Sciatic nerve (tissue), 2 donors: Measurements from ENCODE around the gene TMEM126B. TPM values are rescaled to one million over a fixed set of nuclear protein-coding genes. Genes with fewer than 3 reads are reported as not detected.

Experiments used
- ATAC-seq: fragments of 200-7000 bp; cut with Tn5 transposase; one replicate; pipeline ENCODE4 v1.9.1; 2020; ENCODE audit warnings: mild to moderate bottlenecking, moderate library complexity
- DNase-seq: peaks from one replicate; pipeline ENCODE4 v3.0.0-alpha.2; 2020; ENCODE audit warnings: low spot score
- intact Hi-C: fragments of 100-400 bp; cut with DNase I; formaldehyde crosslinking; loops from one replicate; pipeline ENCODE4 v1.14.2; 2022
- total RNA-seq: library from RNA; stranded (reverse); fragmentation: NEBNext Ultra II Directional; extraction: Animal tissue kit (Norgen Biotek cat#: 25700); gene quantifications from one replicate; pipeline ENCODE4 v1.2.1, GENCODE V29; 2021
- donor health status: DM: no; HTN: no; CAD: no.
- donor health status: DM: no; HTN: no; CAD: no.

Gene TMEM126B
- total RNA-seq, 1 donor from 2014 or later = 40.5 TPM

DNA sequence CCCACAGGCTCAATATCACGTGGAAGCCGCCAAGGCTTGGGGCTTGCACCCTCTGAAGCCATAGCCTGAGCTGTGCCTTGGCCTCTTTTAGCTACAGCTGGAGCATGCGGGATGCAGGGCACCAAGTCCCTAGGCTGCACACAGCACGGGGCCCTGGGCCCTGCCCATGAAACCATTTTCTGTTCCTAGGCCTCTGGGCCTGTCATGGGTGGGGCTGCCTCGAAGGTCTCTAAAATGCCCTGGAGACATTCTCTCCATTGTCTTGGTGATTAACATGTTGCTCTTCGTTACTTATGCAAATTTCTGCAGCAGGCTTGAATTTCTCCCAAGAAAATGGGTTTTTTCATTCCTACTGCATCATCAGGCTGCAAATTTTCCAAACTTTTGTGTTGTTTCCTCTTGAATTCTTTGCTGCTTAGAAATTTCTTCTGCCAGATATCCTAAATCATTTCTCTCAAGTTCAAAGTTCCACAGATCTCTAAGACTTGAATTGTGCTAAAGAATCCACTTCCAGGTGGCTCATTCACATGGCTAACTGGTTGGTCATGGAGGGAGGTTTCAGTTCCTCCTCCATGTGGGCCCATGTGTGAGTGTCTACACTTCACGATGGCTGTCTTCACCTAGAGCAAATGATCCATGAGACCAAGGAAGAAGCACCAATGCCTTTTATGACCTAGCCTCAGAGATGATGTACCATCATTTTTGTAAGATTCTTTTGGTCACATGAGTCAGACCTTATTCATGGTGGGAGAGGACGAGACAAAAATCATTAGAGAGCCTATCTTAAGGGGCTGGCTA, 43.9 kb downstream of the TMEM126B start:
- intact Hi-C loops = no loop called here
- no peak for ATAC-seq
- no peak for DNase-seq

DNA sequence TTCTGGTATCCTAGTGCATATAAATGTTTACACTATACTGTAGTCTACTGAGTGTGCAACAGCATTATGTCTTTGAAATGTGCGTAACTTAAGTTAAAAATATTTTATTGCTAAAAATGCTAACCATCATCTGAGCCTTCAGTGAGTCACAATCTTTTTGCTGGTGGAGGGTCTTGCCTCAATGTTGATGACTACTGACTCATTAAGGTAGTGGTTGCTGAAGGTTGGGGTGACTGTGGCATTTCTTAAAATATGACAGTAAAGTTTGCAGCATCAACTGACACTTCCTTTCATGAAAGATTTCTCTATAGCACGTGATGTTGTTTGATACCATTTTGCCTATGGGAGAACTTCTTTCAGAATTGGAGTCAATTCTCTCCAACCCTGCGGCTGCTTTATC, 45.0 kb downstream of the TMEM126B start:
- ATAC-seq (no peak), DNase-seq (no peak)
- intact Hi-C loops = no loop called here

DNA sequence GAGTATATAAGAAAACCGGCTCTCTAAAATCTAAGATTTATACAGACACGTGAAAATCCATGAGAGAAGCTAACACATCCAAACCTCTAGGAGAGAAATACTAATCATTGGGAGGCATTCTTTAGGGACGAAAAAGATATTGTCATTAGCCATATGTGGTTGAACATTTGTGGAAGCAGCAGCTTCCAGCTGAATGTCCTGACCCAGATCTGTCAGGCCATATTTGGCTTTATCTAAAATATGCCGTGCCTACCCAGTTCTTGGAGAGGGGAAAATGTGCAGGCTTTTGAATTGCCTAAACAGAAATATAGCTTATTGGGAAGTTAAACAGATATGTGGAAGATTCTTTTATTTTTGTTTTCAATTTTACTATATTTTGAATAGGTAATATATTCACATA, 51.2 kb downstream of the TMEM126B start:
- DNase-seq = no peak
- no peak for ATAC-seq
- intact Hi-C loops = no loop called here

DNA sequence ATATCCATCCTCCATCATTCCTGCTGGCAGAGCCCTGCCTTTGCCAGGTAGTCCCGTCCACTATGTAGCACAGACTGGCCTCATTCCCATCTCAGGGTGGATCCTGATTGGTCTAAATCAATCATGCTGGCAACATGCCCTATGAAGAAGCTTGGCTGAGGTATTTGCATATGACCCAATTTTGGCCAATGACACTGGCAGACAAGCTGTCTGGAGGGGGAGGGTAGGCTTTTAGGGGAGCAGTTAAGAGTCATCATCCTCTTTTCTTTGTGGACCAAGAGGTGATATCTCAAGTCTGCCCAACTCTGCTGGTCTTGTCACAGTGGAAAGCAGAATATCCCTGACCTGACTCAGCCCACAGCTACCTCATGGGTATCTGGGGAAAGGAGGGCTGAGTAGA, 52.5 kb downstream of the TMEM126B start:
- ATAC-seq = no peak
- intact Hi-C loops = no loop called here

DNA sequence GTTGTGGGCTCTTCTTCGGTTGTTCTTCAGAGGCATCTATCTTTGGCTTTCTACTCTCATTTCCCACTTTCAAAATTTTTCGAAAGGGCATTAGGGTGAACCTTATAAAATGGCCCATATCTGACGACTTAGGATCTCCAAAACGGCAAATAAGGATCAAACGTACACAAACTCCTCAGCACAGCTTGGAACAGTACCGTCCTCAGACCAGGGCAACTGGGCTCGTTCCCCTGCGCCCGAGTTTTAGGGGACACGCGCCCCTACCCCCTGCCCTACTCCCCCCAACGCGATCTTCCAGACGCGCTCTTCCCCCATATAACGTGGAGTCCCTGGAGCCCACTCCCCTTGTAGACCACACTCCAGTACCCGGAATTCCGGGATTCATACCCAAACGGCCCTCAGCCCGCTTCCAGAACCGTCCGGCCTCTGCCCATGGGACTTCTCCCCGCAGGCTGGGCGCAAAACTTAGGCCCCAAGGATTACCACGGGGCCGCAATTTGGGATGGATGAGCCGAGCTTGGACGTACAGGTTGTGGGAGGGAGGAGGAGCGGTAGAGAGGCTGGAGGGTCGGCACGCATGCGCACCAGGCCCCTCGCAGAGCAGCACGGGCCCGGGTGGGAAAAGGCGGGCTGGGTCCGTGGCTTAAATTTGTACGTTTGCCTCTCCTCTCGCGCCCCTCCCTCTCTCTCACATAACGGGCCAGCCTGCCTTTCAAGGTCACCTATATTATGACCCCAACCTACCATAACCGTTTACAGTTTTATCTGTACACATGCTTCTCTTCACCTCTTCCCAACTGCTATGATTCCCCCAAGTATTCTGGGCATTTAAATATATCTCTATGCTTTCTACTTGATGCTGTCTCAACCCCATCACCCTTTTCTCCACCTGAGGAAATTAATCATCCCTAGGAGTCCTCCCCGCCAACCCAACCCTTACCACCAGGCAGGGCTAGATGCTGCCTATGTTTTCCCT, 54.2 kb downstream of the TMEM126B start:
- intact Hi-C loops = no loop called here
- peak; percentile 85 for ATAC-seq
- peak; percentile 84 for DNase-seq

More for the DNA sequence above, 52.5 kb downstream of the TMEM126B start:
- DNase-seq = no peak

DNA sequence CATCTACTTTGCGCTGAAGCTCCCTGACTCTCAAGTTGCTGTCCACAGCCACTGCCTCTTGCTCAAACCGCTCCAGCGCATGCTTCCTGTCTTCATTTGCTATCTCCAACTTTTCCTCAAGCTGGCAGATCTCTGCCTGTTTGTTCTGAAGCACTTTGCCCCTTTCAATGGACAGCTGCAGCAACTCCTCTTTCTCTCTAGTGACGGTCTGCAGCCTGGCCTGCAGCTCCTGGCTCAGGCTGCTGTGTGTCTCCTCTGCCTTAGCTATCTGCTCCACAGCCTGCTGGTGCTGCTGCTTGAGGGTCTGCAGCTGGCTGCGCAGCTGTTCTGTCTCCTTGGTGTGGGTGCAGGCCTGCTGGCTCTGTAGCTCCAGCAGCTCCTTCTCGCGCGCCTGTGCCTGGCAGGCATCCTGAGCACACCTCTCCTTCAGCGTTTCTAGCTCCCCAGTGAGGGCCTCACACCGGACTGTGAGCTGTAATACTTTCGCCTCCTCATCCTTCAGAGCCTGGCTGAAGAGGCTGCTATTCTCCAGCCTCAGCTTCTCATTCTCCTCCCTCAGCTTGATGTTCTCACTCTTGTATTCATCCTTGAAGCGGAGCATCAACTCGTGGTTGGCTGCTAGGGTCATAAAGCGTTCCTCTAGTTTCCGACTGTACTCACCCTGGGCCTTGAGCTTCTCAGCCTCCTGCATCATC, 56.9 kb downstream of the TMEM126B start:
- ATAC-seq = peak; percentile 3
- DNase-seq = no peak
- intact Hi-C loops = no loop called here

DNA sequence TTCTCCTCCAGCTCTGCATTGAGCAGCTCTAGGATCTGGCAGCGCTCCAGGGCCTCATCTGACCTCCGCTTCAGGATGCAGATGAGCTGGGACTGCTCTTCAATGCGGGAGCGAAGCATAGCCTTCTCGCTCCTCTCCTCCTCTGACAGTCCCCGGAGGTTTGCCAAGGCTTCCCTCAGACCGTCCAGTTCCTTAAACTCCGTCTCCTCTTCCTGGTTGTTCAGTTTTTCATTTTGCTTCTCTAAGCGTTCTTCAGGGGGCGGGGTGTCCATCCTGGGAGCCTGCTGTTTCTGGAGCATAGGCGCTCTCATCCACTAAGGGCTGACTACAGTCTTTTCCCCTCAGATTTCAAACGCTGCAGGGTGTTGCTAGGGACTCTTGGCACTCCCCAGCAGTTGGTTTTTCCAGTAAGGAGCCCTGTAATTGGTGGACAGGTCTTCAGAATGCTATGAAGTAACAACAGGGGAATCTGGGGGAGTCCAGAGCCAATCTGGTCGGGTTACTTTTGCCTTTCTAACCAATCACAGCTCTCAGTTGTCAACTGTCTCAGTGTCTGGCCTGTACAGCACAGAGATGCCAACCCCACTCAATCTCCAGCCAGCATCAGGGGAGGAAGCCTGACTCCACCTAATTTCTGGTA, 57.5 kb downstream of the TMEM126B start, which contains the start of gene CCDC89:
Gene CCDC89, minus strand, starts transcription at position 376 of the 640 bp plus-strand sequence. Its CDS starts 65 bp downstream, at position 311.
- DNase-seq (peak; percentile 82), ATAC-seq (peak; percentile 97)
- intact Hi-C loops = no loop called here

Other genes with a start within 250 kb of the TMEM126B start
- gene DLG2, start 1.2 kb upstream of the TMEM126B start, total RNA-seq = 17.3 TPM
- gene TMEM126A, start 19.4 kb downstream of the TMEM126B start, total RNA-seq = 23.3 TPM
- 57.8 TPM for gene CREBZF, start 36.5 kb downstream of the TMEM126B start, total RNA-seq
- 1.2 TPM for gene CCDC89, start 57.6 kb downstream of the TMEM126B start, total RNA-seq
- gene SYTL2, start 182.5 kb downstream of the TMEM126B start, total RNA-seq = 24.6 TPM
- gene CCDC83, start 226.8 kb downstream of the TMEM126B start, total RNA-seq = not detected